HG03442 (cell line): ENCODE results near the gene CFAP97.
A peak's percentile ranks its signal among the peaks of the same experiment; 100 is the strongest.
"Not testable (repeated sequence)": the region's sequence is repeated elsewhere in the genome, so short reads cannot be mapped to it uniquely, and the experiment has no call there.

ENCODE experiments used
- ATAC-seq: cut with Tn5 transposase; IDR thresholded peaks from one replicate; pipeline ENCODE4 v1.9.1; 2021; ENCODE audit warnings: mild to moderate bottlenecking, moderate library complexity; ENCODE audit not compliant: unreplicated experiment

The CFAP97 gene

GRCh38 chr4:185224597-185224996, 20.8 kb upstream of the CFAP97 start:
- no peak for ATAC-seq

DNA sequence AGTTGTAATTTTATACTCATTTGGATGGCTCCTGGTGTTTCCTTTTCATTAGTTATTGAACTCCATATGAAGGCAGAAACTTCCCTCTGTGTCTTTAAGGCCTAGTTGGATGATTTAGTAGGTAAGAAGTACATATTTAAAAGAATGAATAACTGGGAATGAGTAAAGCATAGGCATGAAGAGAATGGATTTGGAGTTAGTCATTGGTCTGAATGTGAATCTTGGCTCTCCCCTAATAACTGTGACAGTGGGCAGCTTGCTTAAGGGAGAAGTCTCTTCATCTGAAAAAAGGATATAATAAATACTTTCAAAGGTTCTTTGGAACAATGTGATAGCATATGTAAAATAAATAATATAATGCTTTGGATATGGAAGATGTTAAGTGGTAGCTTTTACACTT, 18.8 kb upstream of the CFAP97 start:
- ATAC-seq = no peak

DNA sequence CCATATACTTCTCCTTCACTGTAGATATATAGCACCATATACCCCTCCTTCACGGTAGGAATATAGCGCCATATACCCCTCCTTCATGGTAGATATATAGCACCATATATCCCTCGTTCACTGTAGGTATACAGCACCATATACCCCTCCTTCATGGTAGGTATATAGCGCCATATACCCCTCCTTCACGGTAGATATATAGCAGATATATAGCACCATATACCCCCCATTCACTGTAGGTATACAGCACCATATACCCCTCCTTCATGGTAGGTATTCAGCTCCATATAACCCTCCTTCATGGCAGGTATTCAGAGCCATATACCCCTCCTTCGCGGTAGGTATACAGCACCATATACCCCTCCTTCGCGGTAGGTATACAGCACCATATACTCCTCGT, 18.1 kb upstream of the CFAP97 start:
- ATAC-seq = no peak

- ATAC-seq = no peak
These were observed 17.7 kb upstream of the CFAP97 start for GRCh38 chr4:185221491-185221890.

- ATAC-seq = peak; percentile 72
These were observed 15.9 kb upstream of the CFAP97 start for GRCh38 chr4:185219551-185220344.

- ATAC-seq = no peak
These were observed 14.5 kb upstream of the CFAP97 start for GRCh38 chr4:185218312-185218711.

DNA sequence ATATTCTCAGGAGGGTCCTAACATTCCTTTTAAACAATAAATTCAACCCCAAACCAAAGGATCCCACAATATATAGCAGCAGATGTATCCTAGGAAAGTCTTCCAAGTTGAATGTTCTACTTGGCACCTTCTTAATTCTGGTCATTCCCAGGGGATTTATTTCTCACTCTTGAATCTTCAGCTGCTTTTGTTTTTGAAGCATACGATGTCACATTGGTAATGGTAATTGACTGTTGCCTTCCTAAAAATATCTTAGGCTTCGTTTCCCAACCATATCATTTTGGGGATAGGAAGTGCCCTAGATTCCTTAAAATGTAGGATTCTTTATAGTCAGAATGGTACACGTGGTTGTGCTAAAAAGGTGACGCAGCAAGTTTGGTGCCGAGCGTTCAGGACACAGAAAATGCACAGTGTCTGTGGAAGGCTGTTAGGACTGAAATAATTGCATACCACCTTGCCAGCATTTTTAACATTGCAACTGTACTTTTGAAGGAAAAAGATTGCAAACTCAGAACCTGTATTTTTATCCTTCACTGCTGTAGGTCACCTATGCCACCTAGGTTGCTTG, 13.7 kb upstream of the CFAP97 start:
- ATAC-seq = no peak

- no peak for ATAC-seq
These were observed 11.5 kb upstream of the CFAP97 start for GRCh38 chr4:185215261-185215660.

- peak; percentile 33 for ATAC-seq
These were observed 10.1 kb upstream of the CFAP97 start for GRCh38 chr4:185213877-185214276.

DNA sequence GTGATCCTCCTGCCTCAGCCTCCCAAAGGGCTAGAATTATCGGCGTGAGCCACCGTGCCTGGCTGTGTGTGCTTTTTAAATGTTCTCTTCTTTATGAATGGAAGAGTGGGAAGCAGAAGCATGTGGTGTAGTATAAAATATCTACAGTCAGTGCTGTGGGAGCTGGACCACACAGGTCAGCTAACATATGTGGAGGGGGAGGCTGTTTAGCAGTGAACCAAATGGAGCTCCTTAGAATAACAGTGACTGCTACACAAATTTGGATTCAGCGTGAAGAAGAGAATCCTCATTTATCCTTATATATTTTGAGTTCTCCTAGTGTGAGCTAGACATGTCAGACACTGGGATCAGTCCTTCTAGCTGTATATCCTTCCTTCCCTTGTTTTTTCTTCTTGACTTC, 8.8 kb upstream of the CFAP97 start:
- no peak for ATAC-seq

DNA sequence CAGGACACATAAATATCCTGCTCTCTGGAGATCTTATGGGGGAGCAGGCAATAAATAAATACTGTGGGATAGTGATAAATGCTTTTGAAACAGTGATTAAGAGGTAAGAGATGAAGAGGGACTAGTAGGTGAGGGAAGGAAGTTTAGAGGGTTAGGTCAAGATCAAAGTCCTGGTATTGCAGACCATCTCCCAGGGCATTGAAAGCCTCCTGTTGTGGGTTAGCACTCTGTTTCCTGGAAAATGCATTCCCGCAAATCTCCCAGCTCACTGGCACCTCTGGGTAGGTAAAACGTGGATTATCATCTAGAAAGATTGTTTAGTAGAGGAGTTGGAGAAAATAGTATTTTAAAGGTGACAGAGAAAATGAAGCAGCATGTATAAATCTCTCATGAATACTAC, 7.8 kb upstream of the CFAP97 start:
- ATAC-seq = no peak

DNA sequence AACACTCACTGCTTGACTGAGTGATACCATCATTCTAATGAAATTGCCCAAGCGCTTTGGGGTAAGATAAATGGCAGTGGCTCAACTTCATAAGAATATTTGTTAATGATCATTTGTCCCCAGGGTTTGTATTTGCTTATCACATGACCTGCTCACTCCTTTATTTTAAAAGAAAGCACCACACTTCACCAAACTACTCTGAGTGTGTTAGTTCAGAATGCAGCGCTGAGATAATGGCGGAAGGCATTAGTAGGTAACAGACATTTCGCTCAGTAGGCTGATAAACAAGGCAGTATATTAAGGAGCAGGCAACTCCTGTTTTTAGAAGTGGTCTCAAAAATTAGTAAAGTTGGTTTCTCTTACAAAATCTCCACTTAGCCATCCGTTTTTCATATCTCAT, 7.2 kb upstream of the CFAP97 start:
- no peak for ATAC-seq

DNA sequence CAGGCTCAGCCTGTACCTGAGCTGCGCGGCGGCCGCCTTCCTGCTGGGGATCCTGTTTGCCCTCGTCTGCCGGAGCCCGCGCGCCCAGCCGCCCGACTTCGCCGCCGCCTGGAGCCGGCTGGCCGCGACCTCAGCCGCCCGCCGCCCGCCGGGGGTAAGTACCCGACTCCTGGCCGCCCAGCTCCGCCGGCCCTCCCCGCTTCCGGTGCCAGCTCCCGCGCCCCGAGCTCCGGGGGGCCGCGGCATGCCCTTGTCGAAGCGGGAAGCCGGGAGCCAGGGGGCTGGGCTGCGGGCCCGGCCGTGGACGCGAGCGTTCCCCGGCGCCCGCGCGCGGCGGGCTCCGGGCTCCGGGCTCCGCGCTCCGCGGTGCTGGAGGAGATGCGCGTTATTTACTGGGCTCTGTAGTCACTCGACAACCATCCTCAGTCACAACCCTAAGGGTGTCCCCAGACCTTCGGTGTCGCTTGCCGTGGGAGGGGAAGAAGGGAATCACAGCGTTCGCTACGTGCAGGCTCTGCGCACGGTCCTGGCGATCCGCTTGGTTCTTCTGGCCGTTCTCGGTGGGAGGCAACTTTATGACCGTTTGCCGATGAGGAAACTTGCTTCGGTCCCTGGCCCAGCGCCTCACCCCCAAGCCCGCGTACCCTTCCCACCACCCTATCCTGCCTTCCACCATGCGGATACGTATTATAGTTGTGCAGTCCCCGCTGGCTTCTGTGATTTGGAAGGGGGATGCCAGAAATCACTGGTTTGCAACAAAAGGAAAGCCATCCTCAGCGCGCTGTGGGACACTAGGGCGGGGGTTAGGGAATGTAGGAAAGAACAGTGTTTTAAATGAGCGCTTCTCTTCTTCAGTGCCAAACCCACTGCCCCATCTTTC, 6.5 kb upstream of the CFAP97 start:
- ATAC-seq = peak; percentile 16

DNA sequence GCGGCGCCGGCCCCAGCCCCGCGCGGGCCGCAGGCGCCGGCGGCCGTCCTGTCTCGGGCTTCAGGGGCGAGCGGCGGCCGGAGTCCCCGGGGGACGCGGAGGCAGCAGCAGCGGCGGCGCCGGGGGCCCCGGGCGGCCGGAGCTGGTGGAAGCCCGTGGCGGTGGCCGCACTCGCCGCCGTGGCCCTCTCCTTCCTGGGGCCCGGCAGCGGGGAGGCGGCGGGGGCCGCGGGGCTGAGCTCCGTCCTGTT, 6.0 kb upstream of the CFAP97 start:
- peak; percentile 14 for ATAC-seq

DNA sequence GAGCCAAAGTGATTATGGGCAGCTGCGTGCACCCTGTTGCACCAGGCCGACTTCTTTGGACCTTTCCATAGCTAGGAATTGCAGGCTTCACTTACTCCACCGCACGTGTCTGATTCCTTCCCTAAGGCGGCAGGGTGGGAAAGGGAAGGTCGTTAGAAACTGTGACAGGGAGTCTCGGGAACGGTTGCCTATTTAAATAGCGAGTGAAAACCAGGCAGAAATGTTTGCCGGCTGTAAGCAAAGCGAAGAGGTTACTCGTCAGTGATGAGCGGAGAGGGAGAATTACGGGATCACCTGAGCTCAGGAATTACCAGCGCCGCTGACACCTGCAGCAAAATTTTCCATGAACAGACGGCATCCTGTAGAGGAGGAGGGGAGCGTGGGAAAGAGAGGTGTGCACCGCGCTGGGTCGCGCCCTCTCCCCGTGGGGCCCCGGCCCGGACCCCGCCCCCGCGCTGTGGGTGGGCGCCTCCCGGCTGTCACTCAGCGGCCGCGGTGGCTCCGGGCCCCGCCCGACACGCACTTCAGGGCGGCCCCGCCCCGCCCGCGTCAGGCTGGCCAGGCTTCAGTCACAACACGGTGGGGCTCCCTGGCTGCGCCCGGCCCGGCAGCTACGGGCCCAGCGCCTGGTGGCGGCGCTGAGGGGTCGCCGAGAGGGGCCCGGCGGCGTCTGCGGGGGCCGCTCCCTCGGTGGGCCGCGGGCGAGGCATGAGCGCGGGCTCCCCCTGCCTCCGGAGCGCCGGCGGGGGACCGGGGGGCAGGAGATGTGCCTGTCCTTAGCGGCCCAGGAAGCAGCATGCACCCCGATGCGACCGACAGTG, 5.4 kb upstream of the CFAP97 start, which contains the start of gene SNX25:
TSS of gene SNX25 (plus strand) at position 568 of the 821 bp plus-strand sequence. CDS start at position 797, 229 bp downstream.
- peak; percentile 72 for ATAC-seq

DNA sequence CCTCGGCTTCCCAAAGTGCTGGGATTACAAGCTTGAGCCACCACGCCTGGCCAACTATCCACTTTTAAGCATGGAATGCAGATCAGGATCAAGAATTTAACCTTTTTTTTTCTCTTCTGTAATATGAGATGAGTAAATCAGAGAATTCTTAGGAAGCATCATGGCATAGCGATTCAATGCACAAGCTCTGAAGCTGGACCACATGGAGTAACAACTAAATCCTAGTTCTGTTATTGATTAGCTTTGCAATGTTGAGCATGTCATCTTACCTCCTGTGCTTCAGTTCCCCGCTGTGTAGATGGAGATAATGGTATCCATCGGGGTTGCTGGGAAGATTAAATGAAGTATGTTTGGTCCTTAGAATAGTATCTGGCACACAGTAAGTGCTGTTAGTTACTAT, 3.7 kb upstream of the CFAP97 start:
- ATAC-seq = no peak

DNA sequence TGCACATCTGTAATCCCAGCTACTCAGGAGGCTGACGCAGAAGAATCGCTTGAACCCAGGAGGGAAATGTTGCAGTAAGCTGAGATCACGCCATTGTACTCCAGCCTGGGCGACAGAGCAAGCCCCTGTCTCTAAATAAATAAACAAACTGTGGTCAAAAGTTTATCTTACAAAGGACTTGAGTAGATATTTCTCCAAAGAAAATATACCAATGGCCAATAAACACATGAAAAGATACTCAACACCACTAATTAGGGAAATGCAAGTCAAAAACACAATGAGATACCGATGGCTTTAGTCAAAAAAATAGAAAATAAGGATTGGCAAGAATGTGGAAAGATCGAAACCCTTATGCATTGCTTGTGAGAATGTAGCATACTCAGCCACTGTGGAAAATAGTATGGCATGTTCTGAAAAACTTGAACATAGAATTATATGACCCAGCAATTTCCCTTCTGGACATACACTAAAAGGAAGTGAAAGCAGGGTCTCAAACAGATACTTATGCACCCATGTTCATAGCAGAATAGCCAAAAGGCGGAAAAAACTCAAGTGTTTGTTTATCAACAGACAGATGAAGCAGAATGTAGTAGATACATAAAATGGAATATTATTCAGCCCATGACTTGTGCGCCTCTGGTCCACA, 2.0 kb upstream of the CFAP97 start:
- no peak for ATAC-seq

- not testable (repeated sequence) for ATAC-seq
These were observed 1.3 kb upstream of the CFAP97 start for GRCh38 chr4:185205073-185205472.

DNA sequence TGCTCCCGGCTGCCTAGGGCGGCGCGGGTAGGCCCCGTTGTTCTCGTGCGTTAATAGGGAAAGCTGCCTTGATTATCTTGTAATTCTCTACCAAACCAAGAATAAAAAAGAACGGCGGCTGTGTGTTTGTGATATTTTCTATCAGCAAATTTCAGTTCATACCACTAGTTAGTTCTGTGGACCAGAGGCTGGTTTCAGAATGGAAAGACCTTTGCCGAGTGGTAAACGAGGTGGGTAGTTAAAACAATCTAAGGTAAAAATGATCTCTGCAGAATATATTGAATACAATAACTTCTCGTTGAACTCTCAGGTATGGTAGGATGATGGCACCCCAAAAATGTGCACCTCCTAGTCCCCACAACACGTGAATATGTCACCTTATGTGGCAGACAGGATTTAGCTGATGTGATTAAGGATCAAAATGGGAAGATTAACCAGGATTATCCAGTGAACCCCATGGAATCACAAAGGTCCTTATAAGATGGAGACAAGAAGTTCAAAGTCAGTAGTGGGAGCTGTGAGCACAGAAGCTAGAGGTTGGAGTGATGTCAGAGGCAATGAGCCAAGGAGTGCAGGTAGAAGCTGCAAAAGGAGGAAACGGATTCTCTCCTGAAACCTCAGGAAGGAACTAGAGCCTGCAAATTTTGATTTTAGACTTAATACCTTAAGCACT, 574 bp upstream of the CFAP97 start:
- ATAC-seq = no peak

- ATAC-seq = peak; percentile 1
These were observed 765 bp downstream of the CFAP97 start for GRCh38 chr4:185202984-185203485.
